GM19328 (cell line): ENCODE results near the gene TMEM215.

Source experiments
- ATAC-seq: cut with Tn5 transposase; IDR thresholded peaks from one replicate; pipeline ENCODE4 v1.9.1; 2021; ENCODE audit warnings: mild to moderate bottlenecking, moderate library complexity; ENCODE audit not compliant: unreplicated experiment

Gene TMEM215

DNA sequence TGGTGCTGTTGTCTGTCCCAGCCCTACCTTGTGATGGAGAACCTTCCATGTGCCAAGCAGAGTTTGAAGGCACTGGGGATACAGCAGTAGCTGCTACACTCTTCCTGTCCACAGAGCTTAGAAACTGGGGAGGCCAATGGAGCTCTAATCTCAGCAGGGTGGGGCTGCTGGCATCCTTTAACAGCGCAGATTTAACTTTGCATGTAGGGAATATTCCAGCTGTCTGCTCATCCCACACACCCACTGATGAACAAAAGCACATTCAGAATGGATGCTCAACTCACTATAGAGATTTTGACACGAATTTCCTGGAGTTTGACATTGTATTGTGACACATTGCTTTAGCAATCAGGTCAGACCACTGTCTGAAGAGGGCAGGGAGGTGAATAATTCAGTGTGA lies 49.0 kb downstream of the TMEM215 start:
- ATAC-seq, result no peak
